ENCODE data around the gene SLC8A2. TPM values are rescaled to one million over a fixed set of nuclear protein-coding genes. Genes with fewer than 3 reads are reported as not detected.
A peak's percentile ranks its signal among the peaks of the same experiment; 100 is the strongest.

Gene SLC8A2
- total RNA-seq, 3 donors from 2014 or later (not counting 1 experiment from before 2014, with no cell fraction given), result 0.20 TPM; not detected in 2

GRCh38 chr19:47491358-47492136 is 19.9 kb upstream of the SLC8A2 start:
- peak overlapping the region; percentile 38 to 45 for H3K27ac Mint-ChIP-seq
- H3K9me3 ChIP-seq (ENCODE audit: control insufficient read depth, insufficient read depth, low read length), result no peaks in the 10 kb centered on the region
- H3K27me3 Mint-ChIP-seq (ENCODE audit: low read depth in 2 of 2), result no peaks in the 10 kb centered on the region
- intact Hi-C loops (cut with micrococcal nuclease), result no loop called here
- H3K27ac ChIP-seq (ENCODE audit: low read length), result no peak overlapping the region
- no peaks in the 10 kb centered on the region for H3K9me3 Mint-ChIP-seq
- no peaks in the 10 kb centered on the region for H3K27me3 ChIP-seq (ENCODE audit: control insufficient read depth, insufficient read depth, low read length)
- no peaks in the 10 kb centered on the region for H3K36me3 Mint-ChIP-seq
- TF ChIP-seq CTCF (IDR thresholded peaks at IDR 0.05), result no peak
- 88% methylated on average over 19 of the region's 22 CpGs for WGBS (ENCODE audit: insufficient coverage)
- H3K4me3 ChIP-seq (ENCODE audit: low read length), result no peak overlapping the region
- DNase-seq (no peak), ATAC-seq (no peak)
- H3K4me3 Mint-ChIP-seq, result peak overlapping the region; percentile 25
- H3K4me1 ChIP-seq (ENCODE audit: control insufficient read depth, insufficient read depth, low read length), result peaks cover 44% of the 10 kb centered on the region
- H3K4me1 Mint-ChIP-seq, result peaks cover 7 to 40% of the 10 kb centered on the region in 2 donors
- peaks cover 31% of the 10 kb centered on the region for H3K36me3 ChIP-seq (ENCODE audit: control insufficient read depth, insufficient read depth, low read length)

GRCh38 chr19:47490847-47491246 is 19.2 kb upstream of the SLC8A2 start:
- no peak for TF ChIP-seq CTCF (IDR thresholded peaks at IDR 0.05)
- H3K27ac Mint-ChIP-seq, result peak overlapping the region; percentile 37 to 54
- H3K9me3 Mint-ChIP-seq, result no peaks in the 10 kb centered on the region
- intact Hi-C loops (cut with micrococcal nuclease), result no loop called here
- H3K27me3 Mint-ChIP-seq (ENCODE audit: low read depth in 2 of 2), result no peaks in the 10 kb centered on the region
- Histone ChIP-seq H3K27ac (ENCODE audit: low read length) (no peak overlapping the region), H3K4me1 (ENCODE audit: control insufficient read depth, insufficient read depth, low read length) (peaks cover 45% of the 10 kb centered on the region), H3K27me3 (ENCODE audit: control insufficient read depth, insufficient read depth, low read length) (no peaks in the 10 kb centered on the region), H3K36me3 (ENCODE audit: control insufficient read depth, insufficient read depth, low read length) (peaks cover 29% of the 10 kb centered on the region), H3K9me3 (ENCODE audit: control insufficient read depth, insufficient read depth, low read length) (no peaks in the 10 kb centered on the region), H3K4me3 (ENCODE audit: low read length) (no peak overlapping the region)
- ATAC-seq (peak in 2 of 3 donors; percentile 4 to 7), DNase-seq (no peak)
- peaks cover 7 to 40% of the 10 kb centered on the region in 2 donors for H3K4me1 Mint-ChIP-seq
- 77% methylated on average over 2 of the region's 3 CpGs for WGBS (ENCODE audit: insufficient coverage)
- H3K36me3 Mint-ChIP-seq, result no peaks in the 10 kb centered on the region
- no peak overlapping the region for H3K4me3 Mint-ChIP-seq

- no peak for TF ChIP-seq CTCF (IDR thresholded peaks at IDR 0.05)
- ATAC-seq, result peak; percentile 2 to 4 (median 3)
Observed at GRCh38 chr19:47490031-47490430, 18.3 kb upstream of the SLC8A2 start.

More at GRCh38 chr19:47490031-47490430, 18.3 kb upstream of the SLC8A2 start:
- Histone ChIP-seq H3K4me3 (ENCODE audit: low read length) (no peak overlapping the region), H3K36me3 (ENCODE audit: control insufficient read depth, insufficient read depth, low read length) (peaks cover 29% of the 10 kb centered on the region), H3K27ac (ENCODE audit: low read length) (no peak overlapping the region), H3K27me3 (ENCODE audit: control insufficient read depth, insufficient read depth, low read length) (no peaks in the 10 kb centered on the region), H3K4me1 (ENCODE audit: control insufficient read depth, insufficient read depth, low read length) (peaks cover 46% of the 10 kb centered on the region), H3K9me3 (ENCODE audit: control insufficient read depth, insufficient read depth, low read length) (no peaks in the 10 kb centered on the region)
- no peak for DNase-seq
- Mint-ChIP-seq H3K36me3 (no peaks in the 10 kb centered on the region), H3K27ac (peak overlapping the region; percentile 37 to 54), H3K9me3 (no peaks in the 10 kb centered on the region), H3K4me1 (peaks cover 10 to 41% of the 10 kb centered on the region in 2 donors), H3K27me3 (ENCODE audit: low read depth in 2 of 2) (no peaks in the 10 kb centered on the region), H3K4me3 (no peak overlapping the region)
- intact Hi-C loops (cut with micrococcal nuclease), result no loop called here
- 85% methylated on average over 7 of the region's 7 CpGs for WGBS (ENCODE audit: insufficient coverage)
